Measurements from ENCODE around the gene GIT1. TPM values are rescaled to one million over a fixed set of nuclear protein-coding genes. Genes with fewer than 3 reads are reported as not detected.

GIT1 gene, protein sequence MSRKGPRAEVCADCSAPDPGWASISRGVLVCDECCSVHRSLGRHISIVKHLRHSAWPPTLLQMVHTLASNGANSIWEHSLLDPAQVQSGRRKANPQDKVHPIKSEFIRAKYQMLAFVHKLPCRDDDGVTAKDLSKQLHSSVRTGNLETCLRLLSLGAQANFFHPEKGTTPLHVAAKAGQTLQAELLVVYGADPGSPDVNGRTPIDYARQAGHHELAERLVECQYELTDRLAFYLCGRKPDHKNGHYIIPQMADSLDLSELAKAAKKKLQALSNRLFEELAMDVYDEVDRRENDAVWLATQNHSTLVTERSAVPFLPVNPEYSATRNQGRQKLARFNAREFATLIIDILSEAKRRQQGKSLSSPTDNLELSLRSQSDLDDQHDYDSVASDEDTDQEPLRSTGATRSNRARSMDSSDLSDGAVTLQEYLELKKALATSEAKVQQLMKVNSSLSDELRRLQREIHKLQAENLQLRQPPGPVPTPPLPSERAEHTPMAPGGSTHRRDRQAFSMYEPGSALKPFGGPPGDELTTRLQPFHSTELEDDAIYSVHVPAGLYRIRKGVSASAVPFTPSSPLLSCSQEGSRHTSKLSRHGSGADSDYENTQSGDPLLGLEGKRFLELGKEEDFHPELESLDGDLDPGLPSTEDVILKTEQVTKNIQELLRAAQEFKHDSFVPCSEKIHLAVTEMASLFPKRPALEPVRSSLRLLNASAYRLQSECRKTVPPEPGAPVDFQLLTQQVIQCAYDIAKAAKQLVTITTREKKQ
- total RNA-seq: 10 to 100 TPM; 27.1 to 43.8 (median 32.0) TPM

DNA sequence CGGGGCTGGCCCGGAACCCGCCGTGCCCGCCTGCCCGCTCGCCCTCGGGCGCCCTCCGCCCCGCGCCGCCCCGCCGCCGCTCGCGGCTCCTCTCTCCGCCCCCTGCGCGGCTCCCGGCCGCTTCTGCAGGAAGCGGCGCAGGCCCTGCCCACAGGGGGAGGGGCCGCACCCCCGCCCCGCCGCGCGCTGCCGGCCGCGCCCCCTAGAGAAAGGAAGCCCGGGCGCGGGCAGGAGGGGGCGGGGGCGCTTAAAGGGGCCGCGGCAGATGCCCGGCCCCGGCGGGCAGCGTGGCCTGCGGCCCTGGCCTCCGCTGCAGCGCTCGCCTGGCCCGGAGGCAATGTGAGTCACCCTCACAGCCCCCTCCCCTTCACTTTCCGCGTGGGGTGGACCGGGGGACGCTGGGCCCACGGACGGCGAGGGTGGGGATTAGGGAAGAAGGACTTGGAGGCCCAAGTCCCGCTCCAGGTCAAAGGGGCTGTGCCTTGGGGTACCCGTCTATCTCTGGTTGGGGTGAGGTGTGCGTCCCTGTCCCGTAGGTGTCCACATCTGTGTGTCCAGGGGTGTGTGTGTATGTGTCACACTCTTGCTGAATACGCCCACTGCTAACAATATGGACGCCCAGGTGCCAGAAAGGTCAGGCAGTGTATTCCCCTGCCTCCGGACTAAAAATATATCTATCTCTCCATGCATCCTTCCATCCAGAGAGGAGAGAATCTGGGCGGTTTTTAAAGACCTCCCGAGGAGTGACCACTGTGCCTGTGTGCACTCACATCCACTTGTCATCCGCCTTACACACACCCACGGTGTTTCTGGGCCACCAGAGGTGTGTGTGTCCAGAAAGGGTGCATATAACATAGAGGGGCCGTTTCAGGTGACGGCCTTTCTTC, at the start of gene GIT1:
GIT1 (minus strand) TSS at position 125 of the 887 bp plus-strand sequence. CDS start 270 bp downstream, outside the sequence.
- in situ Hi-C loops (cut with MboI; ENCODE audit: low pct_unique_long_range_greater_than_20kb in 2 of 9, low sequenced_read_pairs in 9 of 9, unreplicated experiment in 9 of 9): no loop called here
- ATAC-seq (replicated peaks in 6 of 8): peak; percentile 41 to 66 (median 60)

DNA sequence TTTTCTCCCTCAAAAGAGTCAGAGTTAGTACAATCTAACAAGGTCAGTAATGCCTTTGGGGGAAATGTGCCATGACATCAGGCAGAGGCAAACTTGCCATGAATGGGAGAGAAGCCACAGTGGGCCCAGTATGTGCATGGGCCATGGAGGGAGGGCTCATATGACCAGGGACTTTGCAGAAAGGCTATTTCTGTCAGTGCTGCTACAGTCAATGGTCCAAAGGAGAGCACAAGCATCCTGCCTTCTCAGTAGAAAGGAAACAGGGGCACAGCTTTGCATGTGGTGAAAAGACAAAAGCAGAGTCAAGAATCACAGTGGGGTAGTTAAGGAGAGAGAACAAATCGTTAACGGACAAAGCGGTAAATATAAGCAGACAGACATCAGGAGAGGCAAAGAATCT, 44.4 kb upstream of the GIT1 start:
- Histone ChIP-seq H3K4me3 (no peak overlapping the region), H3K4me1 (replicated peaks in 1 of 2) (no peaks in the 10 kb centered on the region), H3K27ac (no peak overlapping the region)
- WGBS, 10 experiments: 67 to 100% (median 83%) methylated on average over 1 to 3 of the region's 3 CpGs; no CpG with 5 or more reads in 3 of the 10 experiments
- in situ Hi-C loops (cut with MboI; ENCODE audit: low pct_unique_long_range_greater_than_20kb in 2 of 9, low sequenced_read_pairs in 9 of 9, unreplicated experiment in 9 of 9): loop anchor here in 2 of 9 experiments (25.0 kb wide), 2 partner anchors 128 to 153 kb away; no protein-coding TSS in a partner anchor
- ATAC-seq (replicated peaks in 6 of 8): no peak

More for the DNA sequence above, at the start of gene GIT1:
- 0 to 40% (median 19%) methylated on average over 1 to 5 of the region's 70 CpGs; no CpG with 5 or more reads in 7 of the 10 experiments for WGBS, 10 experiments
- H3K4me3 ChIP-seq: peak within 1 kb of the TSS; percentile 56 to 90 (median 75)
- peak within 1 kb of the TSS; percentile 74 to 80 for H3K27ac ChIP-seq
- peaks cover 37 to 50% of the 10 kb centered on the region in 2 donors for H3K4me1 ChIP-seq (replicated peaks in 1 of 2)

DNA sequence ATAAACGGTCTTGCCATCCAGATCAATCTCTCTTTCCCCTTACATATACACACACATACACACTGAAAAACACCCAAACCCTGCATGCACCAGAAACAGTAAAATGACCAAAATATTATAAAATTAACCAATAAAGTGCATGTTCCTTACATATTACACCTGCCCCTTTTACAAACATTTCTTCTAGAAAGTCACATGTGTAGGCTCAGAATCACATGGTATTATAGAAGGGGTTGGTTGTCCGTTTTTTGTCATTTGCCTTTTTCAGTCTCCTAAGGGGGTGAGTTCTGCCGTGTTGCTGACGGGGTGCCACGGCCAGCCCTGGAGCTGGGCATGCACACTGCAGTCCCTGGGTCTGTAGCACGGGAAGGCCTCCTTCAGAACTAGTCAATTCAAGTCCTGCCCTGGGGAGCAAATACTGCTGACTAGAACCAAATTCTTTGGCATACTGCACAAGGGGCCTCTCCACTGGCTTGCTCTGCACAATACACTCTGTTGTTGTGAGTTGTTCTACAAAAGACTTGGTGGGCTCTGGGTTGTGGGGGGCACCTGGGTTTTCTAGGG, 41.3 kb upstream of the GIT1 start:
- no peak overlapping the region for H3K4me3 ChIP-seq
- H3K4me1 ChIP-seq (replicated peaks in 1 of 2): no peaks in the 10 kb centered on the region
- H3K27ac ChIP-seq: no peak overlapping the region
- in situ Hi-C loops (cut with MboI; ENCODE audit: low pct_unique_long_range_greater_than_20kb in 2 of 9, low sequenced_read_pairs in 9 of 9, unreplicated experiment in 9 of 9): loop anchor here in 2 of 9 experiments (25.0 kb wide), 2 partner anchors 132 to 157 kb away; no protein-coding TSS in a partner anchor
- 22 to 100% (median 84%) methylated on average over 1 to 5 of the region's 6 CpGs; no CpG with 5 or more reads in 1 of the 10 experiments for WGBS, 10 experiments
- no peak for ATAC-seq (replicated peaks in 6 of 8)

DNA sequence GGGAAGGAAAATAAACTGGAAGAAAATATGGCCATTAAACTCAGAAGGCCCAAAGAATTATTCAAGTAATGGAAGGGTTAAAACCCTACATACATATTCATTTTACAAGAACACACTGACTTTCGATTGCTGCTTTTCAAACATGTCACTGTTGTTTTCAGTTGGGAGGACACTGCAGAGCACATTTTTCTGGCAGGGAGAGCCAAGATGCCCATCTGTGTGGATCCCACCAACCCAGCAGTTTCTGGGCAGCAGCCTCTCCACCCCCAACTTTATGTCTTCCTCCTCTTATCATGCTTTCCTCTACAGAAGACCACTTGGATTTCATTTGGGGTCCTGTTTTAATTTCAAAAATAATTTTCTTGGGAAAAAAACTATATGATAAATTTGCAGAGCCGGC, 40.4 kb upstream of the GIT1 start:
- ATAC-seq (replicated peaks in 6 of 8): no peak
- no peaks in the 10 kb centered on the region for H3K4me1 ChIP-seq (replicated peaks in 1 of 2)
- no peak overlapping the region for H3K27ac ChIP-seq
- H3K4me3 ChIP-seq: no peak overlapping the region
- 10 to 88% (median 60%) methylated on average over 1 to 2 of the region's 2 CpGs for WGBS, 10 experiments
- in situ Hi-C loops (cut with MboI; ENCODE audit: low pct_unique_long_range_greater_than_20kb in 2 of 9, low sequenced_read_pairs in 9 of 9, unreplicated experiment in 9 of 9): loop anchor here in 2 of 9 experiments (25.0 kb wide), 2 partner anchors 132 to 157 kb away; no protein-coding TSS in a partner anchor

DNA sequence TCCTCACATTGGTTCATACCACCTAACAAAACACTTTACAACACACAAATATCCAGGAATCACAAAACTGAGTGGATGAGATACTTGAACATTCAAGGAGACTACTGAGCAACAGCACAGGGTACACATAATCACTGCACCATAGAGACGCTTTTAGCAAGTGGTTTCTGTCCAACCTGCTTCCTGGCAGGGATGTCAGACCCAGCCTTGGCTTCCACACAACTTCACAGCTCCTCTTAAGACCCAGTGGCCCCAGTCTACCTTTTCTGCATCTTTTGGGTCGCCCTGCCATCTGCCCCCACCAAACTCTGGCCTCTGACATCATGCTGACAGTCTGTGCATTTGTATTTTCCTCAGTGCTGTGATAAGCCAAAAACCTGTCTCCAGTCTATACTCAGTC, 39.2 kb upstream of the GIT1 start:
- in situ Hi-C loops (cut with MboI; ENCODE audit: low pct_unique_long_range_greater_than_20kb in 2 of 9, low sequenced_read_pairs in 9 of 9, unreplicated experiment in 9 of 9): loop anchor here in 2 of 9 experiments (25.0 kb wide), 2 partner anchors 134 to 159 kb away; no protein-coding TSS in a partner anchor

DNA sequence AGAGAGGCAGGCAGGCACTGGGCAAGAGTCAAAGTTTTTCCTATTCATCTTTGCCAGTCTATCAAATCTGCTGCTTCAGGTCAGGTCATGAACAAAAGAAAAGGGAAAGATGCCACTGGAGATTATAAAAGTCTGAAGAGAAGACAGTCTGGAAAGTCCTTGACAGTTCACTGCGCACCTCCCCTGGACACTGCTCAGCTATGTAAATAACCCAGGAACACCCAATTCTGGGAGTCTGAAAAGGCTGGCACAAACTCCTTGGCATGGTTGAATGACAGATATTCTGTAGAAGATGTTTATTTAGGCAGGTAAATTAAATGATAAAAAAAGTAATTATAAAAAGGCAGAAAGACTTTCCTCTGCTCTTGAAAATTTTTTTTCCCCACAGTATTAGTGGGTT, 38.5 kb upstream of the GIT1 start:
- H3K4me1 ChIP-seq (replicated peaks in 1 of 2): no peaks in the 10 kb centered on the region
- H3K27ac ChIP-seq: no peak overlapping the region
- in situ Hi-C loops (cut with MboI; ENCODE audit: low pct_unique_long_range_greater_than_20kb in 2 of 9, low sequenced_read_pairs in 9 of 9, unreplicated experiment in 9 of 9): loop anchor here in 2 of 9 experiments (25.0 kb wide), 2 partner anchors 134 to 159 kb away; no protein-coding TSS in a partner anchor
- ATAC-seq (replicated peaks in 6 of 8): peak in 1 of 8 experiments; percentile 23
- no peak overlapping the region for H3K4me3 ChIP-seq
- 89 to 100% (median 100%) methylated on average over 1 of the region's 1 CpG; no CpG with 5 or more reads in 5 of the 10 experiments for WGBS, 10 experiments

More for the DNA sequence above, 39.2 kb upstream of the GIT1 start:
- WGBS, 10 experiments: 60 to 100% (median 94%) methylated on average over 1 to 2 of the region's 2 CpGs; no CpG with 5 or more reads in 5 of the 10 experiments
- H3K27ac ChIP-seq: no peak overlapping the region
- H3K4me1 ChIP-seq (replicated peaks in 1 of 2): no peaks in the 10 kb centered on the region
- no peak overlapping the region for H3K4me3 ChIP-seq
- no peak for ATAC-seq (replicated peaks in 6 of 8)

DNA sequence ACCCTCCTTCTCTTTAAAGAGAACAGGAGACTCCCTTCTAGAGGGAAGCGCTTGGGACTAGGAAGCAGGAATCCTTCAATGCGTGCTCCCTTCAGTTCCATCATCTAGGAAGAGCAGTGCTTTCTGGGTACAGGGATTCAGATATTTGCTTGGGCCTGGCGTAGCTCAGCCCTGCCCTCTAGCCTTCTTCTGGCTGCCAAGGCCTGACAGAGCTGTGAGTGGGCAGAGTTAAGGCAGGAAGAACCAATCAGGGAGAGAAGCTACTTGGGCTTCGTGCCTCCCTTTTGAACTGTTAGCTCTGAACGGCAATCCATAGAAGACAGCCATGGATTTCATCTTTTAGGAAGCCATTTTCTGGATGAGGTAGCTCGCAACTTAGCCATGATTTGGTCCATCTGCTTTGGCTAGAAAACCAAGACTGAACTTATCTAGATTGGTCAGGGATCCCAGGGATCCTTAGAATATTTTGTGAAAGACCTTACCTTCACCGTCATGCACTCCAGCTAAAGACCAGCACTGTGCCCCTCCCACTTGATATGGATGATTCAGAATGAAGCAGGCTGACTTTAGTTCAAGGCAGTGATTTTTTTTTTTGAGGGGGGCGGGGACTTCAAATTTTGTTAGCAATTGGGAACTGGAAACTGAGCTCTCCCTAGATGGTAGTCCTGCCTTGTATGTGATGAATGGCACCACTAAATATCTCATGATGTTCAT, 35.7 kb upstream of the GIT1 start:
- in situ Hi-C loops (cut with MboI; ENCODE audit: low pct_unique_long_range_greater_than_20kb in 2 of 9, low sequenced_read_pairs in 9 of 9, unreplicated experiment in 9 of 9): loop anchor here in 2 of 9 experiments (25.0 kb wide), 2 partner anchors 137 to 162 kb away; no protein-coding TSS in a partner anchor
- WGBS, 10 experiments: 45 to 100% (median 98%) methylated on average over 1 to 4 of the region's 8 CpGs; no CpG with 5 or more reads in 2 of the 10 experiments
- Histone ChIP-seq H3K4me3 (no peak overlapping the region), H3K27ac (no peak overlapping the region), H3K4me1 (replicated peaks in 1 of 2) (peaks cover 0 to 2% of the 10 kb centered on the region in 2 donors)
- ATAC-seq (replicated peaks in 6 of 8): peak in 3 of 8 experiments; percentile 13 to 35 (median 26)

DNA sequence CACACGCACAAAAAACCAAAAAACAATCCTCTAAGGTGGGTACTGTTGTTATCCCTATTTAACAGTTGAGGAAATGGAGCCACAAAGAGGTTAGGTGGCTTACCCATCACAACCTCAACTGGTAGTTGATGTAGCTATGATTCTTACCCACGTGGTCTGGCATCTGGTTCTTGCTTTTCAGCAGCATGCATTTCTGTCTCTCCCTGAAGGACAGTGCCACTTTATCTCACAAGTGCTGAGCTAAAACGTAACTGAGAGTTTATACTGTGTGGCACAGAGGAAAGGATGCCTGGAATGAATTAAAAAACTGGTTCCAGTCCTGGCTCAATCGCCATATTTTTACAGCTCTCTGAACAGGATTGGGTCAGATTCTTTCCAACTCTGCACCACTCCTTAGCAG, 35.1 kb upstream of the GIT1 start:
- no peak for ATAC-seq (replicated peaks in 6 of 8)
- Histone ChIP-seq H3K4me3 (no peak overlapping the region), H3K27ac (no peak overlapping the region), H3K4me1 (replicated peaks in 1 of 2) (peaks cover 0 to 2% of the 10 kb centered on the region in 2 donors)
- in situ Hi-C loops (cut with MboI; ENCODE audit: low pct_unique_long_range_greater_than_20kb in 2 of 9, low sequenced_read_pairs in 9 of 9, unreplicated experiment in 9 of 9): loop anchor here in 1 of 9 experiments (25.0 kb wide), 1 partner anchor 463 kb away; no protein-coding TSS in a partner anchor
- 0 to 92% (median 71%) methylated on average over 1 to 3 of the region's 4 CpGs; no CpG with 5 or more reads in 3 of the 10 experiments for WGBS, 10 experiments

DNA sequence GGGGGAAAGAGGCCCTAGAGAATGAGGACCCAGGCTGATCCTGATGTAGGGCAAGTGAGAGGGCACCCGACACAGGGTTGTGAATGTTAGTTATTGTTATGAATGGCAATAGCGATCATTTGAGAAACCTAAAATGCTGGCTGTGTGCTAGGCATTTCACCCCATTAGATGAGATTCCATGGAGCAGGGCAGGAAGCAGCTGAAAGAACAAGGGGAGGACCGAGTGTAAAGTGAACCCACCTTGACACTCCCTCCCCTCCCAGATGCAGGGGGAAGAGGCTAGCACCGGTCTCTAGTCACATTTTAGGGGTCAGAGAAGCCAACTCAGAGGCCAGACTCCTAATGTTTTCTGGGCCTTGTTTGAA, 33.8 kb upstream of the GIT1 start:
- WGBS, 10 experiments: 0 to 41% (median 35%) methylated on average over 1 to 4 of the region's 4 CpGs; no CpG with 5 or more reads in 7 of the 10 experiments
- H3K4me3 ChIP-seq: peak overlapping the region in 4 of 5 donors; percentile 38 to 50 (median 47)
- ATAC-seq (replicated peaks in 6 of 8): no peak
- H3K4me1 ChIP-seq (replicated peaks in 1 of 2): peaks cover 0 to 2% of the 10 kb centered on the region in 2 donors
- no peak overlapping the region for H3K27ac ChIP-seq
- in situ Hi-C loops (cut with MboI; ENCODE audit: low pct_unique_long_range_greater_than_20kb in 2 of 9, low sequenced_read_pairs in 9 of 9, unreplicated experiment in 9 of 9): loop anchor here in 1 of 9 experiments (25.0 kb wide), 1 partner anchor 464 kb away; no protein-coding TSS in a partner anchor

DNA sequence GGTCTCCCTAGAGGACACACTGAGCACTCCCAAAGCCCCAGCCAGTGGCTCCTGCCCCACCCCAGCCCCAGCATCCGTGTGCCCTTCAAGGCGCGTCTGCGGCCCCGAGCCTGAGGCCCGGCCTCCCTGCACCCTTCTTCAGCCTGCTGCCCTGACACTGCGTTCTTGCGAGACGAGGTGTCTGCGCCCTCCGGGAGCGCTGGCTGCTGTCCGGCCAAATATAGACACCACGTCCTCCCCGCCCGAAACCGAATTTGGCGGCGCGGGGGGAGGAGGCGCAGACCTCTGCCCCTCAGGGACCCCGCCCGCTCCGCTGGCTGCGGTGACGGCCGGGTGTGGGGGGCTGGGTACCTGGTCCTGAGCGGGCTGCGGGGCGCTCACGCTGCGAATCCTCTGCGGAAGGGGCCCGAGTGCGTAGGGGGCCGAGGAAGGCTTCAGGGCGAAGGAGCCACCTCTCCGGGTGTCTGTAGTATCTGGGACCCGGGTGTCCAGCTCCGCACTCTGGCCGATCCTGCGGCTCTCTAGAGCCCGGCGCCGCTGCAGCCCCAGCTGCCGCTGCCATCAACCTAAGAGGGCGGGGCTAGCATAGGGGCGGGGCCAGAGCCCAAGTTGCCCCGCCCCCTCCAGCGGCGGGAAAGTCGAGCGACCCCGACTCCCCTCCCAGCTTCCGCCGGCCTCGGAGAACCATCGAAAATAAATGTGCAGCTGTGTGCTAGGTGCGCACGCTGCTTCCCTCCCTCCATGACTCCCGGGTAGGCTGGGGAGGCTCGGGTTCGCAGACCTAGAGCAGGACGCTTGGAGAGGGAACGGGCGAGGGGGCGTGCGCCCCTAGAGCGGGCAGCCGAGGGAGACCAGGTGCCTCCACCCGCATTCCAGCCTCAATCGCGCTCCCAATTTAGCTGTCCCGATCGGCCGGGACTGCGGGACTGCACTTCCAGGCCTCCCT, 33.2 kb upstream of the GIT1 start, which contains the start of gene CORO6:
CORO6 (minus strand) TSS at position 576 of the 946 bp plus-strand sequence. CDS start 1,491 bp downstream, outside the sequence.
- peaks cover 2 to 7% of the 10 kb centered on the region in 2 donors for H3K4me1 ChIP-seq (replicated peaks in 1 of 2)
- ATAC-seq (replicated peaks in 6 of 8): peak; percentile 34 to 88 (median 84)
- WGBS, 10 experiments: 0 to 2% methylated on average over 1 to 11 of the region's 77 CpGs; no CpG with 5 or more reads in 8 of the 10 experiments
- H3K27ac ChIP-seq: no peak within 1 kb of the TSS
- in situ Hi-C loops (cut with MboI; ENCODE audit: low pct_unique_long_range_greater_than_20kb in 2 of 9, low sequenced_read_pairs in 9 of 9, unreplicated experiment in 9 of 9): loop anchor here in 1 of 9 experiments (25.0 kb wide), 1 partner anchor 465 kb away; no protein-coding TSS in a partner anchor
- peak within 1 kb of the TSS; percentile 38 to 50 (median 45) for H3K4me3 ChIP-seq
